Calu3 (cell line): ENCODE results near the gene OGFRL1. TPM values are rescaled to one million over a fixed set of nuclear protein-coding genes. Genes with fewer than 3 reads are reported as not detected.

Experiments
- BruUV-seq: library from RNA; stranded (reverse); fragments of 400-500 nt; replicated peaks from 2 replicates; lab custom pipeline; 2021; lab: Mats Ljungman, UMichigan
- CTCF ChIA-PET: fragments of 300-600 bp; sonication (Branson Sonifier 250); formaldehyde crosslinking; loops from one replicate; lab custom pipeline; 2022; ENCODE audit warnings: antibody characterized with exemption; lab: Charles Lee
- DNase-seq: peaks from one replicate; pipeline ENCODE4 v3.0.0; 2022
- H3K27ac Mint-ChIP-seq: one replicate; pipeline ENCODE4 v1.8.0; 2022; ENCODE audit warnings: mixed read lengths; ENCODE audit not compliant: unreplicated experiment
- H3K27me3 Mint-ChIP-seq: one replicate; pipeline ENCODE4 v1.8.0; 2022; ENCODE audit warnings: mixed read lengths; ENCODE audit not compliant: unreplicated experiment
- H3K36me3 Mint-ChIP-seq: one replicate; pipeline ENCODE4 v1.8.0; 2022; ENCODE audit warnings: mild to moderate bottlenecking, moderate library complexity, mixed read lengths; ENCODE audit not compliant: insufficient read depth, unreplicated experiment
- H3K4me1 Mint-ChIP-seq: one replicate; pipeline ENCODE4 v1.8.0; 2022; ENCODE audit warnings: mild to moderate bottlenecking, low read depth, mixed read lengths; ENCODE audit not compliant: unreplicated experiment
- H3K4me3 Mint-ChIP-seq: one replicate; pipeline ENCODE4 v1.8.0; 2022; ENCODE audit warnings: mild to moderate bottlenecking, low read depth, moderate library complexity, mixed read lengths; ENCODE audit not compliant: unreplicated experiment
- H3K9me3 Mint-ChIP-seq: one replicate; pipeline ENCODE4 v1.8.0; 2022; ENCODE audit warnings: low read depth, mixed read lengths; ENCODE audit not compliant: unreplicated experiment
- intact Hi-C: fragments of 100-400 bp; cut with micrococcal nuclease; formaldehyde crosslinking; loops from one replicate; pipeline ENCODE4 v1.10.0; 2022; ENCODE audit not compliant: unreplicated experiment
- total RNA-seq: library from RNA; stranded (reverse); gene quantifications from 2 replicates; pipeline ENCODE4 v1.2.3, GENCODE V29; 2022
- TF ChIP-seq, protein P1 (sequence below): fragments of 200-600 bp; IDR thresholded peaks from one replicate; pipeline ENCODE4 v1.8.0; 2022; ENCODE audit warnings: antibody characterized with exemption; ENCODE audit not compliant: unreplicated experiment

Gene OGFRL1
- total RNA-seq, 1 experiment from 2014 or later, result 21.0 TPM

- no TSS peak for BruUV-seq
Measured at GRCh38 chr6:71310261-71310660, 21.6 kb downstream of the OGFRL1 start.

GRCh38 chr6:71312089-71312488, 23.5 kb downstream of the OGFRL1 start:
- BruUV-seq, result no TSS peak
- Mint-ChIP-seq H3K4me3 (no peak overlapping the region), H3K27ac (no peak overlapping the region), H3K4me1 (peaks cover 10% of the 10 kb centered on the region), H3K9me3 (no peaks in the 10 kb centered on the region), H3K27me3 (no peaks in the 10 kb centered on the region), H3K36me3 (peaks cover 16% of the 10 kb centered on the region)
- CTCF ChIA-PET, result no interaction called here
- intact Hi-C loops, result no loop called here
- DNase-seq, result no peak
- TF ChIP-seq, protein P1, sequence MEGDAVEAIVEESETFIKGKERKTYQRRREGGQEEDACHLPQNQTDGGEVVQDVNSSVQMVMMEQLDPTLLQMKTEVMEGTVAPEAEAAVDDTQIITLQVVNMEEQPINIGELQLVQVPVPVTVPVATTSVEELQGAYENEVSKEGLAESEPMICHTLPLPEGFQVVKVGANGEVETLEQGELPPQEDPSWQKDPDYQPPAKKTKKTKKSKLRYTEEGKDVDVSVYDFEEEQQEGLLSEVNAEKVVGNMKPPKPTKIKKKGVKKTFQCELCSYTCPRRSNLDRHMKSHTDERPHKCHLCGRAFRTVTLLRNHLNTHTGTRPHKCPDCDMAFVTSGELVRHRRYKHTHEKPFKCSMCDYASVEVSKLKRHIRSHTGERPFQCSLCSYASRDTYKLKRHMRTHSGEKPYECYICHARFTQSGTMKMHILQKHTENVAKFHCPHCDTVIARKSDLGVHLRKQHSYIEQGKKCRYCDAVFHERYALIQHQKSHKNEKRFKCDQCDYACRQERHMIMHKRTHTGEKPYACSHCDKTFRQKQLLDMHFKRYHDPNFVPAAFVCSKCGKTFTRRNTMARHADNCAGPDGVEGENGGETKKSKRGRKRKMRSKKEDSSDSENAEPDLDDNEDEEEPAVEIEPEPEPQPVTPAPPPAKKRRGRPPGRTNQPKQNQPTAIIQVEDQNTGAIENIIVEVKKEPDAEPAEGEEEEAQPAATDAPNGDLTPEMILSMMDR, result no peak

More at GRCh38 chr6:71310261-71310660, 21.6 kb downstream of the OGFRL1 start:
- TF ChIP-seq, protein P1, result no peak
- Mint-ChIP-seq H3K4me3 (no peak overlapping the region), H3K4me1 (peaks cover 10% of the 10 kb centered on the region), H3K9me3 (no peaks in the 10 kb centered on the region), H3K27me3 (no peaks in the 10 kb centered on the region), H3K36me3 (peaks cover 19% of the 10 kb centered on the region), H3K27ac (no peak overlapping the region)
- intact Hi-C loops, result no loop called here
- CTCF ChIA-PET, result no interaction called here
- DNase-seq, result no peak

DNA sequence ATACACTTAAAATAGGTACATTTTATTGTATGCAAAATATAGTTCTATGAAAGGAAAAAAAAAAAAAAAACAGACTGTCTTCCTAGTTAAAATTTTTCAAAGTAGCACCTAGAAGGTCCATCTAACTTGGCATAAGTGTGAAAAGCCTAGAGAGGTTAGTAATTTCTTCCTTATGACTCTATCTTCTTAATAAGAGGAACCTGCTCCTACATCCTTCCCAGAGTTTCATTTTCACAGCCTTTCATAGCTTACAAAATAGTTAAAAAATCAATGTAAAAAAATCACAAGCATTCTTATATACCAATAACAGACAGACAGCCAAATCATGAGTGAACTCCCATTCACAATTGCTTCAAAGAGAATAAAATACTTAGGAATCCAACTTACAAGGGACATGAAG, 28.8 kb downstream of the OGFRL1 start:
- Mint-ChIP-seq H3K4me1 (no peaks in the 10 kb centered on the region), H3K27me3 (no peaks in the 10 kb centered on the region), H3K27ac (no peak overlapping the region), H3K9me3 (peaks cover 5% of the 10 kb centered on the region), H3K4me3 (no peak overlapping the region), H3K36me3 (no peaks in the 10 kb centered on the region)
- CTCF ChIA-PET, result no interaction called here
- no peak for DNase-seq
- BruUV-seq, result no TSS peak
- intact Hi-C loops, result no loop called here
- TF ChIP-seq, protein P1, result no peak

DNA sequence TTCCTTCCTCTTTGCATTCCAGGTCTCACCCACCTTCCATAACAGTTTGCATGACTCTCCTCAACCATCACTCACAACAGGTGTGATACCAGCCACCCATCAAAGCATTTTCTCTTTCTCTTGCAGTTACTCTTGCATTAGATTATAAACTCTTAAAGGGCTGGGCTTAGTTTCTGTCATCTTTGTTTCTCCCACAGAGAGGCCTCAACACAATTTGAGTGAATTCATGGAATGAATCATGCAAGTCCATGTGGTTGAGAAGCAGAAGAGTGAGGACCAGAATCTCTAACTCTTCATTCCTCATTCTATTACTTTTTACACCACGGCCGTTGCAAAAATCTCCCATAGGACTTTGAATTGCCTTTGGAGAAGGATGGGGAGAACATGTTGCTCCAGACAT, 31.4 kb downstream of the OGFRL1 start:
- Mint-ChIP-seq H3K9me3 (peaks cover 5% of the 10 kb centered on the region), H3K27me3 (no peaks in the 10 kb centered on the region), H3K4me3 (no peak overlapping the region), H3K36me3 (no peaks in the 10 kb centered on the region), H3K4me1 (no peaks in the 10 kb centered on the region), H3K27ac (no peak overlapping the region)
- CTCF ChIA-PET, result no interaction called here
- no peak for DNase-seq
- intact Hi-C loops, result no loop called here
- TF ChIP-seq, protein P1, result no peak
- no TSS peak for BruUV-seq
